GM12878 (cell line): ENCODE results near the gene WDR45B. TPM values are rescaled to one million over a fixed set of nuclear protein-coding genes. Genes with fewer than 3 reads are reported as not detected.

ENCODE experiments used
- BACH1 ChIP-seq: fragments of 450-650 bp; IDR thresholded peaks from 2 replicates; pipeline ENCODE4 v1.6.1; 2017; ENCODE audit warnings: mild to moderate bottlenecking, borderline replicate concordance
- BHLHE40 ChIP-seq, 2 experiments: fragments of 450-650 bp in 1 of 2; IDR thresholded peaks; 2 replicates each; pipeline ENCODE4 v1.6.1; 2011 to 2017; ENCODE audit warnings: low read depth in 2 of 2, borderline replicate concordance in 1 of 2, improper control_type of control experiment in 1 of 2, low read length in 1 of 2, mild to moderate bottlenecking in 1 of 2
- CREM ChIP-seq: IDR thresholded peaks from 2 replicates; pipeline ENCODE4 v1.6.1; 2014; ENCODE audit warnings: antibody characterized with exemption, low read depth
- KLF5 ChIP-seq: fragments of 450-650 bp; IDR thresholded peaks from 2 replicates; pipeline ENCODE4 v1.6.1; 2014; ENCODE audit warnings: mild to moderate bottlenecking; ENCODE audit not compliant: partially characterized antibody
- MXI1 ChIP-seq: fragments of 150-350 bp; IDR thresholded peaks from 2 replicates; pipeline ENCODE4 v1.6.1; 2011; ENCODE audit warnings: low read depth, mild to moderate bottlenecking, inconsistent platforms, low read length, improper control_type of control experiment
- NFXL1 ChIP-seq: fragments of 450-650 bp; IDR thresholded peaks from 2 replicates; pipeline ENCODE4 v1.6.1; 2017; ENCODE audit warnings: antibody characterized with exemption, mild to moderate bottlenecking, borderline replicate concordance
- POLR2A ChIP-seq: IDR thresholded peaks from 2 replicates; pipeline ENCODE4 v1.6.1; 2011; ENCODE audit warnings: low read depth, mild to moderate bottlenecking, low read length
- RCOR1 ChIP-seq: conservative IDR thresholded peaks from 2 replicates; pipeline ENCODE4 v1.6.1; 2012; ENCODE audit warnings: low read depth, low read length, improper control_type of control experiment
- USF1 ChIP-seq: IDR thresholded peaks from 2 replicates; pipeline ENCODE4 v1.6.1; 2011; ENCODE audit warnings: borderline replicate concordance, low read depth, mild to moderate bottlenecking, moderate library complexity, mixed read lengths, low read length; ENCODE audit not compliant: insufficient read depth; ENCODE audit errors: extremely low read length
- ZNF24 ChIP-seq: fragments of 450-650 bp; IDR thresholded peaks from 2 replicates; pipeline ENCODE4 v1.6.1; 2017; ENCODE audit warnings: antibody characterized with exemption, mild to moderate bottlenecking
- polyA plus RNA-seq, 11 experiments: library from polyadenylated mRNA; depleted of rRNA in 4 of 11; unstranded in 6 of 11; stranded (reverse) in 5 of 11; fragments of >200 nt; fragmentation: Nextera tagmentation in 4 of 11; fragmentation: Illumina TruSeq in 1 of 11; extraction: Ambion mirVana in 4 of 11; extraction: Trizol in 1 of 11; gene quantifications; 1 replicate in 1 of 11; 2 replicates in 10 of 11; pipeline versions ENCODE4 v1.2.1 to v1.2.3, GENCODE V29; 2011 to 2016; ENCODE audit warnings: inconsistent platforms in 2 of 11, missing spikeins in 2 of 11, low read depth in 1 of 11
- total RNA-seq, 4 experiments: library from RNA; depleted of rRNA in 3 of 4; stranded (reverse); fragments of >200 nt in 3 of 4; fragmentation: Illumina TruSeq in 1 of 4; extraction: Trizol in 1 of 4; gene quantifications; 2 replicates each; pipeline versions ENCODE4 v1.2.1 to v1.2.3, GENCODE V29; 2013 to 2021
- TF ChIP-seq, protein P1 (sequence below): fragments of 450-650 bp; conservative IDR thresholded peaks from 2 replicates; pipeline ENCODE4 v1.6.1; 2017; ENCODE audit warnings: mild to moderate bottlenecking, moderate library complexity
- TF ChIP-seq, protein P2 (sequence below): fragments of 450-650 bp; IDR thresholded peaks from 2 replicates; pipeline ENCODE4 v1.6.1; 2016; ENCODE audit warnings: mild to moderate bottlenecking, moderate library complexity, borderline replicate concordance
- TF ChIP-seq, protein P3 (sequence below): fragments of 450-650 bp; IDR thresholded peaks from 2 replicates; pipeline ENCODE4 v1.6.1; 2016; ENCODE audit warnings: mild to moderate bottlenecking
- TF ChIP-seq, protein P4 (sequence below): IDR thresholded peaks from 2 replicates; pipeline ENCODE4 v1.6.1; 2011; ENCODE audit warnings: low read depth, mild to moderate bottlenecking, low read length, moderate library complexity, borderline replicate concordance; ENCODE audit errors: extremely low read depth
- TF ChIP-seq, protein P5 (sequence below): IDR thresholded peaks from 2 replicates; pipeline ENCODE4 v1.6.1; 2012; ENCODE audit warnings: improper control_type of control experiment, low read depth, low read length; ENCODE audit not compliant: insufficient replicate concordance

The WDR45B gene
- total and polyA plus RNA-seq, 10 of the 15 experiments (the other 5 are each of a cell fraction or from before 2014, with no cell fraction given), result 1.0 to 73.7 (median 26.6) TPM

DNA sequence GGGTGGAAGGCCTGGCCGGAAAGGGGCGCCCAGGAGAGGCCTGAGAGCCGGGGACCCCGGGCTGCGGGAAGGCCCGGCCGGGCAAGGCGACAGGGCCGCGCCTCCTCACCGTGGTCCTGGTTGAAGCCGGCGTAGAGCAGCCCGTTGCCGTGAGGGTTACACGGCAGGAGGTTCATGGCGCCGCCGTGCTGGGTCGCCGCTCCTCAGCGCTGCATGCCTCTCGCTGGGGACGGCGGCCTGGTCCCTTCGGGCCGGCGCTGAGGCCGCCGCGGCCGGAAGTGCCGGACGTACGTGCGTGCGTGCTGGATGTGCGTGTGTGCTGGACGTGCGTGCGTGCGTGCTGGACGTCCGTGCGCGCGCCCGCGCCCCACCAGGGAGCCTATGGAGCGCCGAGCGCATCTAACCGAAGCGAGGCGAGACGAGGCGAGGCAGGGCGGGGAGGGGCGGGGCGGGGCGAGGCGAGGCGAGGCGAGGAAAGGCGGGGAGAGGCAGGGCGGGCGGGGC, at the start of gene WDR45B (continued):
- TF ChIP-seq, protein P1, sequence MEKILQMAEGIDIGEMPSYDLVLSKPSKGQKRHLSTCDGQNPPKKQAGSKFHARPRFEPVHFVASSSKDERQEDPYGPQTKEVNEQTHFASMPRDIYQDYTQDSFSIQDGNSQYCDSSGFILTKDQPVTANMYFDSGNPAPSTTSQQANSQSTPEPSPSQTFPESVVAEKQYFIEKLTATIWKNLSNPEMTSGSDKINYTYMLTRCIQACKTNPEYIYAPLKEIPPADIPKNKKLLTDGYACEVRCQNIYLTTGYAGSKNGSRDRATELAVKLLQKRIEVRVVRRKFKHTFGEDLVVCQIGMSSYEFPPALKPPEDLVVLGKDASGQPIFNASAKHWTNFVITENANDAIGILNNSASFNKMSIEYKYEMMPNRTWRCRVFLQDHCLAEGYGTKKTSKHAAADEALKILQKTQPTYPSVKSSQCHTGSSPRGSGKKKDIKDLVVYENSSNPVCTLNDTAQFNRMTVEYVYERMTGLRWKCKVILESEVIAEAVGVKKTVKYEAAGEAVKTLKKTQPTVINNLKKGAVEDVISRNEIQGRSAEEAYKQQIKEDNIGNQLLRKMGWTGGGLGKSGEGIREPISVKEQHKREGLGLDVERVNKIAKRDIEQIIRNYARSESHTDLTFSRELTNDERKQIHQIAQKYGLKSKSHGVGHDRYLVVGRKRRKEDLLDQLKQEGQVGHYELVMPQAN, result no peak; the same call in 1 of the 2 replicates
- TF ChIP-seq, protein P2, sequence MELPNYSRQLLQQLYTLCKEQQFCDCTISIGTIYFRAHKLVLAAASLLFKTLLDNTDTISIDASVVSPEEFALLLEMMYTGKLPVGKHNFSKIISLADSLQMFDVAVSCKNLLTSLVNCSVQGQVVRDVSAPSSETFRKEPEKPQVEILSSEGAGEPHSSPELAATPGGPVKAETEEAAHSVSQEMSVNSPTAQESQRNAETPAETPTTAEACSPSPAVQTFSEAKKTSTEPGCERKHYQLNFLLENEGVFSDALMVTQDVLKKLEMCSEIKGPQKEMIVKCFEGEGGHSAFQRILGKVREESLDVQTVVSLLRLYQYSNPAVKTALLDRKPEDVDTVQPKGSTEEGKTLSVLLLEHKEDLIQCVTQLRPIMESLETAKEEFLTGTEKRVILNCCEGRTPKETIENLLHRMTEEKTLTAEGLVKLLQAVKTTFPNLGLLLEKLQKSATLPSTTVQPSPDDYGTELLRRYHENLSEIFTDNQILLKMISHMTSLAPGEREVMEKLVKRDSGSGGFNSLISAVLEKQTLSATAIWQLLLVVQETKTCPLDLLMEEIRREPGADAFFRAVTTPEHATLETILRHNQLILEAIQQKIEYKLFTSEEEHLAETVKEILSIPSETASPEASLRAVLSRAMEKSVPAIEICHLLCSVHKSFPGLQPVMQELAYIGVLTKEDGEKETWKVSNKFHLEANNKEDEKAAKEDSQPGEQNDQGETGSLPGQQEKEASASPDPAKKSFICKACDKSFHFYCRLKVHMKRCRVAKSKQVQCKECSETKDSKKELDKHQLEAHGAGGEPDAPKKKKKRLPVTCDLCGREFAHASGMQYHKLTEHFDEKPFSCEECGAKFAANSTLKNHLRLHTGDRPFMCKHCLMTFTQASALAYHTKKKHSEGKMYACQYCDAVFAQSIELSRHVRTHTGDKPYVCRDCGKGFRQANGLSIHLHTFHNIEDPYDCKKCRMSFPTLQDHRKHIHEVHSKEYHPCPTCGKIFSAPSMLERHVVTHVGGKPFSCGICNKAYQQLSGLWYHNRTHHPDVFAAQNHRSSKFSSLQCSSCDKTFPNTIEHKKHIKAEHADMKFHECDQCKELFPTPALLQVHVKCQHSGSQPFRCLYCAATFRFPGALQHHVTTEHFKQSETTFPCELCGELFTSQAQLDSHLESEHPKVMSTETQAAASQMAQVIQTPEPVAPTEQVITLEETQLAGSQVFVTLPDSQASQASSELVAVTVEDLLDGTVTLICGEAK, result no peak
- TF ChIP-seq POLR2A (peak; percentile 97), CREM (peak; percentile 25; the same call in 1 of the 2 replicates), MXI1 (peak; percentile 94), NFXL1 (no peak), BHLHE40 (IDR thresholded peaks at IDR 0.05; ENCODE audit: borderline replicate concordance in 1 of 2, low read depth in 2 of 2, low read length in 1 of 2) (peak; percentile 79 to 93), KLF5 (no peak), USF1 (no peak), ZNF24 (no peak), RCOR1 (no peak), BACH1 (peak; percentile 84; the same call in 1 of the 2 replicates)
- TF ChIP-seq, protein P3, sequence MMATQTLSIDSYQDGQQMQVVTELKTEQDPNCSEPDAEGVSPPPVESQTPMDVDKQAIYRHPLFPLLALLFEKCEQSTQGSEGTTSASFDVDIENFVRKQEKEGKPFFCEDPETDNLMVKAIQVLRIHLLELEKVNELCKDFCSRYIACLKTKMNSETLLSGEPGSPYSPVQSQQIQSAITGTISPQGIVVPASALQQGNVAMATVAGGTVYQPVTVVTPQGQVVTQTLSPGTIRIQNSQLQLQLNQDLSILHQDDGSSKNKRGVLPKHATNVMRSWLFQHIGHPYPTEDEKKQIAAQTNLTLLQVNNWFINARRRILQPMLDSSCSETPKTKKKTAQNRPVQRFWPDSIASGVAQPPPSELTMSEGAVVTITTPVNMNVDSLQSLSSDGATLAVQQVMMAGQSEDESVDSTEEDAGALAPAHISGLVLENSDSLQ, result peak; percentile 57
- TF ChIP-seq, protein P4, sequence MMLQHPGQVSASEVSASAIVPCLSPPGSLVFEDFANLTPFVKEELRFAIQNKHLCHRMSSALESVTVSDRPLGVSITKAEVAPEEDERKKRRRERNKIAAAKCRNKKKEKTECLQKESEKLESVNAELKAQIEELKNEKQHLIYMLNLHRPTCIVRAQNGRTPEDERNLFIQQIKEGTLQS, result no peak
- TF ChIP-seq, protein P5, sequence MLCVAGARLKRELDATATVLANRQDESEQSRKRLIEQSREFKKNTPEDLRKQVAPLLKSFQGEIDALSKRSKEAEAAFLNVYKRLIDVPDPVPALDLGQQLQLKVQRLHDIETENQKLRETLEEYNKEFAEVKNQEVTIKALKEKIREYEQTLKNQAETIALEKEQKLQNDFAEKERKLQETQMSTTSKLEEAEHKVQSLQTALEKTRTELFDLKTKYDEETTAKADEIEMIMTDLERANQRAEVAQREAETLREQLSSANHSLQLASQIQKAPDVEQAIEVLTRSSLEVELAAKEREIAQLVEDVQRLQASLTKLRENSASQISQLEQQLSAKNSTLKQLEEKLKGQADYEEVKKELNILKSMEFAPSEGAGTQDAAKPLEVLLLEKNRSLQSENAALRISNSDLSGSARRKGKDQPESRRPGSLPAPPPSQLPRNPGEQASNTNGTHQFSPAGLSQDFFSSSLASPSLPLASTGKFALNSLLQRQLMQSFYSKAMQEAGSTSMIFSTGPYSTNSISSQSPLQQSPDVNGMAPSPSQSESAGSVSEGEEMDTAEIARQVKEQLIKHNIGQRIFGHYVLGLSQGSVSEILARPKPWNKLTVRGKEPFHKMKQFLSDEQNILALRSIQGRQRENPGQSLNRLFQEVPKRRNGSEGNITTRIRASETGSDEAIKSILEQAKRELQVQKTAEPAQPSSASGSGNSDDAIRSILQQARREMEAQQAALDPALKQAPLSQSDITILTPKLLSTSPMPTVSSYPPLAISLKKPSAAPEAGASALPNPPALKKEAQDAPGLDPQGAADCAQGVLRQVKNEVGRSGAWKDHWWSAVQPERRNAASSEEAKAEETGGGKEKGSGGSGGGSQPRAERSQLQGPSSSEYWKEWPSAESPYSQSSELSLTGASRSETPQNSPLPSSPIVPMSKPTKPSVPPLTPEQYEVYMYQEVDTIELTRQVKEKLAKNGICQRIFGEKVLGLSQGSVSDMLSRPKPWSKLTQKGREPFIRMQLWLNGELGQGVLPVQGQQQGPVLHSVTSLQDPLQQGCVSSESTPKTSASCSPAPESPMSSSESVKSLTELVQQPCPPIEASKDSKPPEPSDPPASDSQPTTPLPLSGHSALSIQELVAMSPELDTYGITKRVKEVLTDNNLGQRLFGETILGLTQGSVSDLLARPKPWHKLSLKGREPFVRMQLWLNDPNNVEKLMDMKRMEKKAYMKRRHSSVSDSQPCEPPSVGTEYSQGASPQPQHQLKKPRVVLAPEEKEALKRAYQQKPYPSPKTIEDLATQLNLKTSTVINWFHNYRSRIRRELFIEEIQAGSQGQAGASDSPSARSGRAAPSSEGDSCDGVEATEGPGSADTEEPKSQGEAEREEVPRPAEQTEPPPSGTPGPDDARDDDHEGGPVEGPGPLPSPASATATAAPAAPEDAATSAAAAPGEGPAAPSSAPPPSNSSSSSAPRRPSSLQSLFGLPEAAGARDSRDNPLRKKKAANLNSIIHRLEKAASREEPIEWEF, result peak; percentile 27
